GM12892 (cell line): ENCODE measurements around the gene CDKAL1.
"Not testable (repeated sequence)": the region's sequence is repeated elsewhere in the genome, so short reads cannot be mapped to it uniquely, and the experiment has no call there.

ENCODE experiments used
- POLR2A ChIP-seq: IDR thresholded peaks from 2 replicates; pipeline ENCODE4 v1.6.1; 2011; ENCODE audit warnings: low read depth, low read length, control low read depth
- POLR2AphosphoS5 ChIP-seq: IDR thresholded peaks from 2 replicates; pipeline ENCODE4 v1.6.1; 2011; ENCODE audit warnings: low read depth, low read length, control low read depth
- TAF1 ChIP-seq: IDR thresholded peaks from 2 replicates; pipeline ENCODE4 v1.6.1; 2011; ENCODE audit warnings: low read depth, mild to moderate bottlenecking, control low read depth, low read length, borderline replicate concordance

DNA sequence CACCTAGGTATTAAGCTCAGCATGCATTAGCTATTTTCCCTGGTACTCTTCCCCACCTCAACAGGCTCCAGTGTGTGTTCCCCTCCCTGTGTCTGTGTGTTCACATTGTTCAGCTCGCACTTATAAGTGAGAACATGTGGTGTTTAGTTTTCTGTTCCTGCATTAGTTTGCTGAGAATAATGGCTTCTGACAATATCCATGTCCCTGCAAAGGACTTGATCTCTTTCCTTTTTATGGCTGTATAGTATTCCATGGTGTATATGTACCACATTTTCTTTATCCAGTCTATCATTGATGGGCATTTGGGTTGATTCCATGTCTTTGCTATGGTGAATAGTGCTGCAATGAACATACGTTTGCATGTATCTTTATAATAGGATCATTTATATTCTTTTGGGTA, 521.2 kb downstream of the CDKAL1 start:
- not testable (repeated sequence) for TF ChIP-seq POLR2A, POLR2AphosphoS5, TAF1
